Right lobe of liver (tissue), 6 donors: ENCODE results near the gene TMEM179. TPM values are rescaled to one million over a fixed set of nuclear protein-coding genes. Genes with fewer than 3 reads are reported as not detected.
"Not testable (repeated sequence)": the region's sequence is repeated elsewhere in the genome, so short reads cannot be mapped to it uniquely, and the experiment has no call there.

Source experiments
- ATAC-seq, 4 donors: fragments of 200-7000 bp; cut with Tn5 transposase; one replicate each; pipeline ENCODE4 v1.9.1; 2020; ENCODE audit warnings: mild to moderate bottlenecking in 4 of 4, moderate library complexity in 4 of 4
- DNase-seq, 3 donors: peaks; one replicate each; pipeline ENCODE4 v3.0.0-alpha.2; 2020
- H3K27ac ChIP-seq, 3 donors: fragments of 200-600 bp; one replicate each; pipeline ENCODE4 v1.8.0; 2022
- H3K27me3 ChIP-seq, 2 donors: fragments of 200-600 bp; one replicate each; pipeline ENCODE4 v1.8.0; 2022
- H3K36me3 ChIP-seq, 4 donors: fragments of 200-600 bp; sonication (generic) in 1 of 4; one replicate each; pipeline versions ENCODE4 v1.5.1 to v1.8.0; 2017 to 2022; ENCODE audit warnings: control low read depth in 1 of 4
- H3K4me1 ChIP-seq, 4 donors: fragments of 200-600 bp; sonication (generic) in 1 of 4; one replicate each; pipeline versions ENCODE4 v1.5.1 to v1.8.0; 2017 to 2022; ENCODE audit warnings: control low read depth in 1 of 4
- H3K4me3 ChIP-seq, 3 donors: fragments of 200-600 bp; one replicate each; pipeline ENCODE4 v1.8.0; 2022
- H3K9me3 ChIP-seq, 4 donors: fragments of 200-600 bp; sonication (generic) in 1 of 4; one replicate each; pipeline versions ENCODE4 v1.5.1 to v1.8.0; 2017 to 2022; ENCODE audit warnings: control low read depth in 1 of 4
- POLR2A ChIP-seq: fragments of 450-650 bp; IDR thresholded peaks from one replicate; pipeline ENCODE4 v1.6.1; 2017; ENCODE audit warnings: antibody characterized with exemption, mild to moderate bottlenecking
- whole genome bisulfite sequencing: methylation state at CpG from one replicate; pipeline ENCODE4 v1.1.6; 2018; ENCODE audit warnings: low coverage, low lambda C conversion rate; ENCODE audit not compliant: insufficient coverage; ENCODE audit errors: missing lambda C conversion rate; 5-methylcytosine and 5-hydroxymethylcytosine counted together
- intact Hi-C, 2 donors: fragments of 100-400 bp; cut with DNase I; formaldehyde crosslinking; loops; one replicate each; pipeline versions ENCODE4 v1.11.2 to v1.14.1; 2022
- long read RNA-seq: library from polyadenylated mRNA; unstranded; transcript quantifications from one replicate; pipeline ENCODE4 v2.0.0, GENCODE V29; 2019
- total RNA-seq, 6 experiments: library from RNA; depleted of rRNA in 2 of 6; stranded (reverse); fragments of >200 nt in 2 of 6; fragmentation: NEBNext Ultra II Directional in 3 of 6; extraction: Animal tissue kit (Norgen Biotek cat#: 25700) in 3 of 6; gene quantifications; one replicate each; pipeline versions ENCODE4 v1.1.0 to v1.2.4, GENCODE V29; 2016 to 2023
- TF ChIP-seq, protein P1 (sequence below), 4 donors: fragments of 200-600 bp in 3 of 4; fragments of 450-650 bp in 1 of 4; IDR thresholded peaks; one replicate each; pipeline versions ENCODE4 v1.5.1 to v1.8.0; 2016 to 2022; ENCODE audit warnings: antibody characterized with exemption in 4 of 4, mild to moderate bottlenecking in 2 of 4
- donor health status: DM: no; HTN: yes; CAD: no.
- donor health status: DM: no; HTN: no; CAD: no.
- donor health status: DM: no; HTN: no; CAD: no.
- donor health status: DM: no; HTN: yes; CAD: no.
- donor health status: DM: no; HTN: yes; CAD: no.

TMEM179 gene
- under 1 TPM in 2 of 6 experiments, not detected in 4; 0.17 to 0.18 TPM for total RNA-seq
- long read RNA-seq, partial matches to known transcripts = 0 of 1 reads
- long read RNA-seq, other reads (novel, unspliced or antisense) = 0 of 1 reads

- TF ChIP-seq POLR2A = no peak
- TF ChIP-seq, protein P1, sequence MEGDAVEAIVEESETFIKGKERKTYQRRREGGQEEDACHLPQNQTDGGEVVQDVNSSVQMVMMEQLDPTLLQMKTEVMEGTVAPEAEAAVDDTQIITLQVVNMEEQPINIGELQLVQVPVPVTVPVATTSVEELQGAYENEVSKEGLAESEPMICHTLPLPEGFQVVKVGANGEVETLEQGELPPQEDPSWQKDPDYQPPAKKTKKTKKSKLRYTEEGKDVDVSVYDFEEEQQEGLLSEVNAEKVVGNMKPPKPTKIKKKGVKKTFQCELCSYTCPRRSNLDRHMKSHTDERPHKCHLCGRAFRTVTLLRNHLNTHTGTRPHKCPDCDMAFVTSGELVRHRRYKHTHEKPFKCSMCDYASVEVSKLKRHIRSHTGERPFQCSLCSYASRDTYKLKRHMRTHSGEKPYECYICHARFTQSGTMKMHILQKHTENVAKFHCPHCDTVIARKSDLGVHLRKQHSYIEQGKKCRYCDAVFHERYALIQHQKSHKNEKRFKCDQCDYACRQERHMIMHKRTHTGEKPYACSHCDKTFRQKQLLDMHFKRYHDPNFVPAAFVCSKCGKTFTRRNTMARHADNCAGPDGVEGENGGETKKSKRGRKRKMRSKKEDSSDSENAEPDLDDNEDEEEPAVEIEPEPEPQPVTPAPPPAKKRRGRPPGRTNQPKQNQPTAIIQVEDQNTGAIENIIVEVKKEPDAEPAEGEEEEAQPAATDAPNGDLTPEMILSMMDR (IDR thresholded peaks at IDR 0.05) = no peak
- no peaks in the 10 kb centered on the region for H3K4me1 ChIP-seq
- no peaks in the 10 kb centered on the region for H3K9me3 ChIP-seq
- ATAC-seq (peak; percentile 45 to 68 (median 56)), DNase-seq (peak in 1 of 3 donors; percentile 51)
- H3K4me3 ChIP-seq = no peak within 1 kb of the TSS
- no peaks in the 10 kb centered on the region for H3K36me3 ChIP-seq
- peaks cover 0 to 8% of the 10 kb centered on the region in 2 donors for H3K27me3 ChIP-seq
- intact Hi-C loops = no loop called here
- WGBS = 20% methylated on average over 11 of the region's 91 CpGs
- H3K27ac ChIP-seq = no peak within 1 kb of the TSS
These were observed at the start of gene TMEM179 for GRCh38 chr14:104604458-104605449. TSS of gene TMEM179 (minus strand) at chr14:104604772. CDS start at chr14:104604741, 31 bp downstream.

- intact Hi-C loops = loop anchor here (5.0 kb wide), 2 partner anchors 53 to 58 kb away; no protein-coding TSS in a partner anchor
- Histone ChIP-seq H3K4me3 (no peak overlapping the region), H3K9me3 (no peaks in the 10 kb centered on the region), H3K36me3 (no peaks in the 10 kb centered on the region), H3K4me1 (peaks cover 0 to 36% (median 3%) of the 10 kb centered on the region in 4 donors), H3K27me3 (no peaks in the 10 kb centered on the region), H3K27ac (peak overlapping the region in 1 of 3 donors; percentile 70)
- TF ChIP-seq, protein P1 (IDR thresholded peaks at IDR 0.05) = no peak
- TF ChIP-seq POLR2A = no peak
- peak in 2 of 3 donors; percentile 77 to 79 for DNase-seq
- peak; percentile 57 to 74 (median 67) for ATAC-seq
- 25% methylated on average over 6 of the region's 6 CpGs for WGBS
These were observed 49.5 kb upstream of the TMEM179 start for GRCh38 chr14:104654119-104654518.

- WGBS = 86% methylated on average over 9 of the region's 52 CpGs
- not testable (repeated sequence) for H3K27me3 ChIP-seq, H3K9me3 ChIP-seq, H3K4me3 ChIP-seq, ATAC-seq, H3K36me3 ChIP-seq, DNase-seq
- intact Hi-C loops = loop anchor here (5.0 kb wide), 2 partner anchors 54 to 59 kb away; no protein-coding TSS in a partner anchor
- H3K27ac ChIP-seq = peak overlapping the region in 1 of 3 donors; percentile 70
- H3K4me1 ChIP-seq = peaks cover 0 to 32% (median 3%) of the 10 kb centered on the region in 4 donors
These were observed 48.8 kb upstream of the TMEM179 start for GRCh38 chr14:104653130-104653920.

DNA sequence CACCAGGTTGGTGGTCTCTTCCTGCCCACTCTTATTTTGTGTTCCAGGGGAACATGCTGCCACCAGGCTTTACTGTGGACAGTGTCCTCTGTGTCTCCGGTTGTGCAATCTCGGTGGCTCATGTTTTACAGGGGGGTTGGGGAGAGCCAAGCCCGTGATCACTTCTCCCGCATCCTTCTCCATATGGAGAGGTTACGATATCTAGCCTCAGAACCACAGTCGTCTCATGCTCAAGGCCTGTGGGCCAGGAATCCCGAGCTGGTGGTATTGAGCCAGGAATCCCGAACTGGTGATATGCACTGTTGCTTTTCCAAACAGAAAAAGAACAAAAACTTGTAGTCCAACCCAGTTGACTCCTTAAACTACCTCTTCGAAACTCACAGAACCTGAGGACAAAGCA, 47.8 kb upstream of the TMEM179 start:
- no peaks in the 10 kb centered on the region for H3K9me3 ChIP-seq
- no peaks in the 10 kb centered on the region for H3K27me3 ChIP-seq
- no peak overlapping the region for H3K27ac ChIP-seq
- H3K36me3 ChIP-seq = no peaks in the 10 kb centered on the region
- peaks cover 0 to 23% (median 3%) of the 10 kb centered on the region in 4 donors for H3K4me1 ChIP-seq
- H3K4me3 ChIP-seq = no peak overlapping the region
- 73% methylated on average over 6 of the region's 9 CpGs for WGBS
- no peak for DNase-seq
- TF ChIP-seq POLR2A = no peak
- TF ChIP-seq, protein P1 (IDR thresholded peaks at IDR 0.05) = no peak
- ATAC-seq = peak in 1 of 4 donors; percentile 24
- intact Hi-C loops = loop anchor here (5.0 kb wide), 2 partner anchors 55 to 60 kb away; no protein-coding TSS in a partner anchor
